8988T (cell line): Measurements from ENCODE around the gene FAM151A.

Experiments
- DNase-seq: peaks from one replicate; pipeline ENCODE4 v3.0.0; 2011

FAM151A gene

DNA sequence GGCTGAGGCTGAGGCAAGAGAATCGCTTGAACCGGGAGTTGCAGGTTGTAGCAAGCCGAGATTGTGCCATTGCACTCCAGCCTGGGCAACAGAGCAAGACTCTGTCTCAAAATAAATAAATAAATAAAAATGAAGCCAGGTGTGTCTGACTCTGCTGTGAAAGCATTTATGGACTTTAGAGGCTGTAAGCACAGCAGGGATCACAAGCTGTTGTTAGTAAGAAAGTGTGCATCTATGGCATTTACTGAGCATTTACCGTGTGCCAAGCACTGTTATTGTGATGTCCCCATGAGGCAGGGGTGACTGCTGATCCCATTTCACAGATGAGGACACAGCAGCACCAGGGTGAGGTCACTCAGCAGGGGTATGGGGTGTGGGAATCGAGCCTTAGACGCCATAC, 20.1 kb downstream of the FAM151A start:
- DNase-seq: no peak

DNA sequence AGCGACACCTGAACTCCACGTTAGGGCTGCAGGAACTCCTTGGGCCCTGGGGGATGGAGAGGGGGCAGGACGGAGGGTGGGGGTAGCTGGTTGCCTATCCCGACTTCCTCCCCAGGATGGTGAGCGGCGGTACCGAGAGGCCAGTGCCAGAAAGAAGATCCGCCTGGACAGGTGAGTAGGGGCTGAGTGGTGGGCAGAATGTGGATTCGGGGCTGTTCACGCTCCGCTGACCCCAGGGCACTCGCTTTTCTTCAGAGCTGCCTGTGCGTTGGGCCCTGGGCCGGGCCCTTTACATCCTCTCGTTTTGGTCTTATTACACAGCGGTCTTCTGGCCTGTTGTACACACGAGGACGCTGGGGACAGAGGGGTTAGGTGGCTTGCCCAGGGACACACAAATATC, 20.8 kb downstream of the FAM151A start:
- no peak for DNase-seq

DNA sequence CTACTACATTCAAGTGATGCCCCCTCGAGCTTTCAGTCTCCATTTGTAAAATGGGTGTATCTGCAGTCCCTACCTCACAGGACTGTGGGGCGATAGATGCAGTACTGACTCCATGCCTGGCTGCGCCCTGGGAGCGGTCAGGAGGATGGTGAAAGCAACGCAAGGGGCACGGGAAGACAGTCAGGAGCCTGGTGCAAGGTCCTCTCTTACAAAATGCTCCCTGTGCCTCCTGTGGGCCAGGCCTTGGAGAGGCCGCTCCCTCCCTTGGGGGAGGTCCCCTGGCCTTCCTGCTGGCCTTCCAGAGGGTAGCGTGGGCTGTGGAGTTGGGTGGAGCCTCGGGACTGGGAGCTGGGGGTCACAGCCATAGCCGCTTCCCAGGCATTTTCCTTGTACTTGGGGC, 21.6 kb downstream of the FAM151A start:
- DNase-seq: no peak

DNA sequence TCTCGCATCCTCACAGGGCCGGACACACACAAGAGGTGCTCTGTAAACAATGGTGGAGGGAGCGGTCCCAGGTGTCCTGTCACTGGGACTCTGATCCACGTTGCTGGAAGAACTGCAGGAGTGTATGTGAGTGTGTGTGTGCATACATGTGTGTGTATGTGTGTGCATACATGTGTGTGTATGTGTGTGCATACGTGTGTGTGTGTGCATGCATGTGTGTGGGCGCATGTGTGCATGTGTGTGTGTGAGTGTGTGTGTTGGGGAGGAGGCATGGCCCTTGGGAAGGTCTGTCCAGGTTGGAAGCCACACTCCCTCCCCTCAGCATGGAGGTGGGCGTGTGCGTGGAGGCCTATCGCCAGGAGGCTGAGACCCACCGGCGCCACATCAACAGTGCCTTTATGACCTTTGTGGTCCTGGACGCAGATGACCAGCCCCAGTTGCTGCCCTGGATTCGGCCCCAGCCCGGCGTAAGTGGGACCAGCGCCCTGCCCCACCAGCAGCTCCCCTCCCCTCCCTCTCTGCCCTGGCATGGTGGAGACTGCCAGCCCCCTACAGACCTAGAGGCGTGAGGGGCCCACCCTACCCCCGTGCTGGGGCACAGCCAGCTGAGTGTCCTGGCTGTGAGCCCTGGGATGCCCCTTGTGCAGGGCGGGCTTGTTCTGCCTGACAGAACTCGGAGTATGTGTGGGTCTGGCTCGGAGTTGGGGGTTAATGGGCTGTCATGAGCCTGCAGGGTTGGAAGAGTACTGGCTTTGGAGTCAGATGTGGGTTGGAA, 22.2 kb downstream of the FAM151A start:
- no peak for DNase-seq

DNA sequence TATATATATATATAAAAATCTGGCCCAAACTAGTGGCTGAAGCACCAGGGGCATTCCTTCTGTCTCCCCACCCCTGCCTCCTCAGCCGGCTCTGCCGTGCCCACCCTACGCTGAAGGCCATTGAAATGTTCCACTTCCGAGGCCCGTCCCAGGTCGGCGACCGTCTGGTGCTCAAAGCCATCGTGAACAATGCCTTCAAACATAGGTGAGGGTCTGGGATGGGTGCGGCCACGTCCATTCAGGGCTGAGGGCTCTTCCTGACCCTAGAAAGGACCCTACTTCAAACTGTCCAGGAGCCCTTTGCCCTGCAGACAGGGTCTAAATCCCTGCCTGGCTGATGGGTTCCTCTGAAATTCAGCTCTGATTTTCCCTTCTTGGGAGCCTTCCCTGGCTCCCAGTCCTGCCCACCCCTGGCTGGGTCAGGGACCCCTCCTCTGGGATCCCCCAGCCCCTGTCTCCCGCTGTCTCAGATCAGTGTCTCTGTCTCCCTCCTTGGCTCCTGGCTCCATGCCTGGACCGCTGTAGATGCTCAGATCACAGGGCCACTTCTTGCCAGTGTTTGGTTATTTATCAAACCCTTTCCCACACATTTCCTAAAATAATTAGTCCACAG, 24.0 kb downstream of the FAM151A start:
- DNase-seq: no peak

DNA sequence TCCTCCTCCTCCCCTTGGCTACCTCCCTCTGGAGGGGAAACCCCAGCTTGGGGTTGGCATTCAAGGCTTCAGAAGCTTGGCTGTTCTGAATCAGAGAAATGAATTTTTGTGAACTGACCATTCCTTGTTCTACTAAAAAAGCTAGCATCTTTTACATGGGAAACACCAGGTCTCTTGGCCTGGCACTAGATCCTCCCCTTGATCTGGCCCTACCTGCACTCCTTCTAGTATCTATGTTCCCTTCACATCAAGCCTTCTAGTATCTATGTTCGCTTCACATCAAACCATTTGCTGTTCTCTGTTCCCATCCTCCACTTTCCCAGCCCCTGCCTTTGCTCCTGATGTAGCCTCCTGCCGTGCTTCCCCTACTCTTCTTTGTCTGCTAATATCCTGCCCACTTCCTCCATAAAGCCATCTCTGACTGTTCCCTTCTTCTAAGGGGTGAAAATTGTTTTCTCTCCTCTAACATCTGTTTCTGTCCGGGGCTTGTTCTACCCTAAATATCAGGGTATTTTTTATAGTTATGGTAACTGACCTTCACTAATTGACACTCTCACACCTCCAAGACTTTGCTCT, 25.8 kb downstream of the FAM151A start:
- DNase-seq: no peak

DNA sequence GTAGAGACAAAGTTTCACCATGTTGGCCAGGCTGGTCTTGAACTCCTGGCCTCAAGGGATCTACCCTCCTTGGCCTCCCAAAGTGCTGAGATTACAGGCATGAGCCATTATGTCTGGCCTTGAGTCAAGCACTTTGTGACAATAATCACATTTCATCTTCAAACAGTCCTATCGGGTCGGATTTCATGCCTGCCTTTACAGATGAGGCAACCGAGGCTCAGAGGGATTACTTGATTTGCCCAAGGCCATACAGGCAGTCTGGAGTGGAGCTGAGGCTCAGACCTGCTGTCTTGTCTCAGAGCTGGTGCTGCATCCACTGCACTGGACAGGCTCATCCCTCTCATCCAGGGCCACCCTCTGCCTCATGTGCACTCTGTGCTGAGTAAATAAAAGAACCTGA, 26.6 kb downstream of the FAM151A start:
- no peak for DNase-seq

DNA sequence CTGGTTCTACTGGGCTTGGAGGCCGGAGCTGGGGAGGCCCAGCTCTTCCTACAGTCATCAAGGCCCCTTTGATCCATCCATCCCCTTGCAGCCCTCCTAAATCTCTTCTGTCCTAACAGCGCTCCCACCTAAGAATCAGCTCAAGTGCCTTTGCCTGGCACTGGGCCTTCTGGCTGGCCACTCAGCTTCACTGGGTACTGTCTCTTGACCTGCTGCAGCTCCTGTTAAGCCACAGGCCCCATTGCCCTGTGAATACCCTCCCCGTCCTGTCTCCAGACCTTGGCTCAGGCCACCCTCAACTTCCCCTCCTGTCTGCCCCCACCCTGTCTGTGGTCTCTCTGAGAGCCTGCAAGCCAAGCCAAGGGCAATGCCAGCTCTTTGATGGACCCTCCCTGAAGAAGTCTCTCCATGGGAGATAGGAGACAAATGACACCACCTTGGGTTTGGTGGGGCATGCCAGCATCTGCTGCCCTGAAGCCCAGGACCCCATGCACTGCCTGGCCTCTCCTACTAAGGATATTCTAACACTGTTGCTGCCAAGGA, 27.3 kb downstream of the FAM151A start:
- no peak for DNase-seq

DNA sequence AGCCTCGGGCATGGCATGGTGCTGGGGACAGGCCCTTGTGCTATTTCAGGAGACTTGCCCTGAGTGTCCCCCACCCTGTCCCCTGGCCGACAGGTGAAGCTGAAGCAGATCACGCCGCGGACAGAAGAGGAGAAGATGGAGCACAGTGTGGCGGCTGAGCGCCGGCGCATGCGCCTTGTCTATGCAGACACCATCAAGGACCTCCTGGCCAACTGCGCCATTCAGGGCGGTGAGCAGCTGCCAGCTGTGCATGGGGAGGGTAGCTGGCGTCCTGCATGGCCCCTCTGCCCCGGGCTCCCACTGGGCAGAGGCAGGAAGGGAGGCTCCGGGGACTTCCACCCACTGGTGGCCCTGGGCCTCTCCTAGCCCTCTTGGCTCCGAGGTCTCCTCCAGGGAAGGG, 28.9 kb downstream of the FAM151A start:
- DNase-seq: no peak

DNA sequence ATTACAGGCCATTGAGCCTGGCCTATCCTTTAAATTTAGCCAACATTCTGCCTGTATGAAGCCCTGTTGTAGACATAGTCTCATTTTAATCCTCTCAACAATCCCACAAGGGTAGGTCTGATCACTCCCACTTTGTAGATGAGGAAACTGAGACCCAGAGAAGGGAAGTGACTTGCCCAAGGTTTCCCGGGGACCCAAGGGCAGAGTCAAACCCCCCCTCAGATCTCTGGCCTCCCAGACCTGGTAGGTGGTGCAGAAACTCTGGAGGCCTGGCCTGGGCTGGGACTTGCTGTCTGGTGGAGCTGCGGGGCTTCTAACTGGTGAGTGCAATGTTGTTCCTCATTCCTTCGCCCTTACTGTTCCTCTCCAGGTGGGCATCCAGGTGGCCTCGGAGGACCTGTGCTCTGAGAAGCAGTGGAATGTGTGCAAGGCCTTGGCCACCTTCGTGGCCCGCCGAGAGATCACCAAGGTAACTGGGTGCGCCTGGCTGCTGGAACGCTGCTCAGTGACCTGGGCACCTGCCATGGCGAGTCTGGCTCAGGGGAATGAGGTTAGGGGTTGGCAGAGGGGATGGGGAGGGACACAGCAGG, 29.7 kb downstream of the FAM151A start:
- no peak for DNase-seq

DNA sequence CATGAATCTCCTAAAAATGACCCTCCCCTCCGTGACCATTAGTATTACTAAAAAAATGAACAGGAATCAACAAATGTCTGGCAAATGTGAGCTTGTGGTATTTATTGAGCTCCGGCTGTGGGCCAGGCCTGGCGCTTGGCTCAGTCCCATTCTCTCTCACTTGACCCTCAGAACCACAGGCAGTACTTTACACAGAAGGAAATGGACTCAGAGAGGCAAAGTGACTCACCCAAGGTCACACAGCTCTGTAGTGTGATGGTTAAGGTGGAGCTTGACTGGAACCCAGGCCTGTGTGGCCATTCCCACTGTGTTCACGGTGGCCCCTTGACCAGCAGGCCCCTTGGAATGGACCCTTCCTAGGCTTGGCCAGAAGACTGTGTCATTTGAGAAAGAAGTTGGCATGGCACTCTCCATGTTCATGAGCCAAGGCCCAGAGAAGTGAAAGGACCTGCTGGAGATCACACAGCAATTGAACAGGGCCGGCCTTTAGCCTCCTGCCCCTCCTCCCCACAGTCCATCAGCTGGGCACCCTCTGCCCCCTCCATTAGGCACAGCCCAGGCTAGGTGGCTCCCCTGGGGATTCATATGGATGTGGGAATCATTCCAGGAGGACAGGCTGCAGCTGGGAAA, 32.1 kb downstream of the FAM151A start:
- DNase-seq: no peak

DNA sequence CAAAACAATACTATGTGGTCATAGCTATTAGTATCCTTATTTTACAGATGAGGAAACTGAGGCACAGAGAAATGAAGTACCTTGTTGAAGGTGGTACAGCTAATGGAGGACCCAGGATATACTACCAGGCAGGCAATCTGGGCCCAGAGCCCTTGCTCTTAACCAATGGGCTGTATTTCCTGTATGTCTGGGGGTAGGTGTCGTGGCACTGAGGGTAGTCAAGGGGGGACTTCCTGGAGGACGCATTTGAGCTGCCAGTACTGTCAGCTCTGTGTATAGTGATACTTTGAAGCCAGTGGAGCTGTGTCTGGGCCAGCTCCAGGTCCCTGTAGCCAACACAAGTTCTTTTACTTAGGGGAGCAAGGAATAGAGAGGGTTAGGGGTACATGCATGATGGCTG, 34.9 kb downstream of the FAM151A start:
- DNase-seq: no peak

DNA sequence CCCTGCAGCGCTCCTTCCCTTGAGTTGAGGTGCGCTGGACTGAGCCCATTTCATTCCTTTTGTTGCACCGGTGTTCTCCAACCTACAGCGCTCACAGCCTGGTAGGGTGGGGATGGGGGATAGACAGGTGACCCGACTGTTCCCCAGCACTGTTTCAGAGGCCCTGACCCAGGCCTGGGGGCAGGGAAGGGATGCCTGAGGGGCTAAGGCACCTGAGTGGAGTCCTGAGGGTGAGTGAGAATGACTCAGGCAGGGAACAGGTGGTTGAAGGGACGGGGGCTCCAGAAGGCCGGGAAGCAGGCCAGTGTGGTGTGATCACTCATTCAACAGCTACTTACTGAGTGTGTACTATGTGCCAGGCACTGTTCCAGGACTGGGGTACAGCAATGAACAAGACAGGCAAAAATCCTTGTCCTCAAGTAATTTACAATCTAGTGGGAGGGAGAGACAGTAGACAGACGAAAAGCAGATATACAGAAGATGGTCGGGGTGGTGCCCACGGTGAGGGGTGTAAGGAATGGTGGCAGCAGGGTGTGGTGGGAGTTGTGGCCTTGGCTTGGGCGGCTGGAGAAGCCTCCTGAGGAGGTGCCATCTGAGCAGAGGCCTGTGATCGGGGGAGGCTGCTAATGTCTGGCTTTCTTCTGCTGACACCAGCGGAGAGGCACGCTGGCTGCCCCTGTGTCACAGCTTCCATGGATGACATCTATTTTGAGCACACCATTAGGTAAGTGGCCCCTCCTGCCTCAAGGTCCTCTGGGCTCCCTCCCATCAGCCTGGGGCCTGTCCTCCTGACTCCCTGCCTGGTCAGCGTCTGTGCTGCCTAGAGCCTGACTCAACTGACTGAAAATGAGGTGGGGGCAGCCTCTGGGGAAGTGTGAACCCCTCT, 37.9 kb downstream of the FAM151A start:
- DNase-seq: no peak

DNA sequence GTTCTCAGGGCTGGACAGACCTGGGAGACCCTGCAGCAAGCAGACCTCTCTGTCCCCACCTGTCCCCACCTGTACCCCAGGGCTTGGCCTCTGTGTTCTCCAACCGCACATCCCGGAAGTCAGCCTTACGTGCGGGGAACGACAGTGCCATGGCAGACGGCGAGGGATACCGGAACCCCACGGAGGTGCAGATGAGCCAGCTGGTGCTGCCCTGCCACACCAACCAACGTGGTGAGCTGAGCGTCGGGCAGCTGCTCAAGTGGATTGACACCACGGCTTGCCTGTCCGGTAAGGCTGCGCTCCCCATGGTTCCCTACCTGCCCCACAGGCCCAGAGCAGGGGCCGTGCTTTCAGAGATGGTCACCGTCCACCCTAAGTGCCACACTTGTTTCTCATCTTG, 38.8 kb downstream of the FAM151A start:
- DNase-seq: no peak

DNA sequence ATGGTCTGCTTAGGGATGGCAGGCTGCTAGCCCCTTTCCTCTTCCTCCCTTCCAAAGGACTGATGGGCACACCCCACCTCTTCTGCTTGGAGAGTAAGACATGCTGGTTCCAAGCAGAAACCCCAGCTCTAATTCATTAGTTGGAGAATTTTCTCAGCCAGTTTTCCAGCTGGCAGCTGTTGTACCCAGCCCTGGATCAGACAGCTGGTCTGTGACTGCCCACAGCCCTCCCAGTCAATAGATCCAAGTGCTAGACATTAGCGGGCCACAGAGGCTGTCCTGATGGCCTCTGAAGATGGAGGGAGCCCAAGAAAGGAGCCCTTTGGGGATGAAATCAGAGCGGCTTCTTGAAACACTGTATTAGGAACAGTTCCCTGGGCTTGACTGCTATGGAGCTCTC, 39.5 kb downstream of the FAM151A start:
- no peak for DNase-seq

DNA sequence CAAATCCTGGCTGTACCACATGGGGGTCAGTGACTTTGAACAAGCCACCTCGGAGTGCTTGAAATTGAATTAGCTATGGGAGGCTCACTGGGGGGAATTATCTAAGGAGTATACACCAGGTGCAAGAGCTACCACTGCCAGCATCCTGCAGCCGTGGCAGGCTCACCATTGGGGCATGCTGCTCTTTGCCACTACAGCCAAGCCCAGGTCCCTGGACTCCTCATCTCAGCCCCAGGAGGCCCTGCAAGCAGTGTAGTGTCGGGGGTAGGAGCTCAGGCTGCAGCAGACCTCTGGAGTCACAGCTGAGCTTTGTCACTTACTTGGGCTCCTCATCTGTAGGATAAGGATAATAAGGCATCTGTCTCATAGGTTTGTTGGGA, 40.0 kb downstream of the FAM151A start:
- no peak for DNase-seq

DNA sequence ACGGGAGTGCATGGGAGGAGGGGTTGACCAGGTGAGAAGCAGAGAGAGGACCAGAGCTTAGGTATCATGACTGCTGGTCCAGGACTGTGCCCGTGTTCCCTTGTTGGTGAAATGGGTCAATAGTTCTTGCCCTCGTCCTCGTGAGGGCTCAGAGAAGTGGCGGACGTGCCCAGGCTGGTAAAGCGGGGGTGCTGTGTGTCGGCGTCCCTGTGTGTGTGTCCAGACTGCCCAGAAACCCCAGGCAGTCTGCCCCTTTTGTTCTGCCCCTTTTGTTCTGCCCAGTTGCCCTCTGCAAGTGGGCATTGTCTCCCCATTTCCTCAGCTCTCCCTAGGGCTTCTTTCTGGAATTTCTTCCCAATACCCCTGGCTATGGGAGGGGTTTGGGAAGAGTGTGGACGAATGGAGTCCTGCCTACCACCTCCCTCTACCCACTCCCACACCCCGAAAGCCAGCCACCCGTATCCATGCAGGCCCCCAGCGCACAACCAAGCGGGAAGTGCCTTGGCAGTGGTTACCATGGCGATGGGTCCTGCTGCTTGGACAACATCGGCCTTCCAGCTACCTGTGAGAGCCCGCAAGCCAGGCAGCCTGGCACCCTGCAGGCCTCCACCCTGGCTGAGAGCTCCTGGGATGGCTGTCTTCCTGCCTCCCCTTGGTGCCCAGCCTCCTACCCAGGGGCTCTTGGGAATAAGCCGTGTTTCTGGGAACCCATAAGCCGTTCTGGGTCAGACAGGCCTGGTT, 40.6 kb downstream of the FAM151A start:
- no peak for DNase-seq

DNA sequence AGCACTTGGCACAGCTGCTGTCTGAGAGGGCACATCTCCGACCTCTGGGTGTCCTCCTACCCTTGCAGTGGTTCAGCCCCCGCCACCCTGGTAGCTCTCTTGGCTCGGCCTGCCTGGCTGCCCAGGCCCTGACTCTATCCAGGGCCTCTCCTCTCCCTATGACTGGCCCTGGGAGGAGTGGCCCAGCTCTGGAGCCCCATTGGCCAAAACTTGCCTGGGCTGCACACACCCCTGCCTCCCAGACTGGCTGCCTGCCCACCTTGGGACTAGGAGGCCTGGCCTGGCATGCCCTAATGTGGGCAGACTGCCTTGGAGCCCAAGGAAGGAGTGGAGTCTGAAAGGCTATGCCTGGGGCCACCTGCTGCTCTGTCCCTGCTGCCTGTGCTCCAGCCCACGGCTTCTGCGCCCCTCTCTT, 41.7 kb downstream of the FAM151A start:
- DNase-seq: no peak

DNA sequence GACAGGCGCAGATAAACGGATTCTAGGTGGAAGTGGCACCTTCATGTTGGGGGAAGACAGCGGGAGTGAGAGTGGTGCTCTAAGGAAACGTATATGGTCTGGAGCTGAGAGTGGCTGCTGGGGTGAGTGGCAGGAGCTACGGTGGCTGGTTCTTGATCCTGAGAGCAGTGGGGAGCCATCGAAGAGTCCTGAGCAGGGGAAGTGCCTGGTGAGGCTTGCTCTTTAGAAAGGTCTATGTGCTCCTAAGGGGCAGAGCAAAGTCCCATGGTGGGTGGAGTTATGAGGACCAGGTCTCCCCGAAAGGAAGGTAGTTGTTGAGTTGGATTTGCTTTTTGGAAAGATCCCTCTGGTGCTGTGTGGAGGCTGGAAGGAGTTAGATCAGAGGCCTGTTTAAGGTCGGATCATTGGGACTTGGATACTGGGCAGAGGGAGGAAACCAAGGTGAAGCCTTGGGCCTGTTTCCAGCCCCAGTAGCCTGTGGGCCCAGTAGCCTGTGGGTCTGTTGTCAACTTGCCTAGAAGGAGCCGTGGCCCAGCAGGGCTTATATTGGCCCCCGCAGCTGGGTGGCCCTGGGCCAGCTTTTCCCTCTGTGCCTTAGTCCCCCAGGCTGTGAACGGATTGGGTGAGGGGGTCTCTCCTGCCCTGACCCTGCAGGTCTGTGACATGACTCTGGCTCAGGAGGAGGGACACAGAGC, 42.3 kb downstream of the FAM151A start:
- DNase-seq: no peak

DNA sequence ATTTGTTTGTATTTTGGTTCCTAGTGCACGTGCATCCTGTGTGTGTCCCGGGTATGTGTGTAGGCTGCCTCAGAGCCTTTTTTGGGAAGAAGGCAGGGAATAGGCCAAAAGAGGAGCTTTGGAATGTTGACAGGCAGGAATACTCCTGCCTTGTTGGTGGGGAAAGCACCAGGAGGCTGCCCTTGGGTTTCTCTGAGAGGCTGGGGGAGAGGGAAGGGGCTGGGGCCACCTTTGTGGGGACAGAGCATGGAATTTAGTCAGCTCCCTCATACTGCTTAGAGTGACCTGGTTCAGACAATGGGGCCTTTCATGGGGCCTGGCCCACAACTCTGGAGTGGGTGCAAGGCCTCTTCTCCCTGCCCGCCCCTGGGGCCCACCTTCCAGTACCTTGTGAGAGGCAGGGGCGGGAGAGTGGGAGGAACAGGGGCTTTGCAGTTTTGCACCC, 44.0 kb downstream of the FAM151A start:
- DNase-seq: no peak

DNA sequence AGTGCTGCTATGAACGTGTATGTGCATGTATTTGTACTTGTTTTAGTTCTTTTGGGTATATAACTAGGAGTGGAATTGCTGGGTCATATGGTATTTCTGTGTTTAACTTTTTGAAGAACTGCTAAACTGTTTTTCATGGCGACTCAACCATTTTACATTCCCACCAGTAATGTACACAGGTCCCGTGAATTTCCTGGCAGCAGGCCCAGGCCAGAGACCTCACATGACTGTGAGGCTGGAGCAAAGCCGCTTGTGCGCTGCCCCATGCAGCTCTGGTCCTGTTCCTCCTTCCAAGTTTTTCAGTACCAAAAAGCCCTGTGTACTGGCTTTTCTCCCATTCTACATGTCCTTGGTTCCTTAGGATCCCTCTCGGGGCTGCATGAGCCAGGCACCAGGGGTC, 45.7 kb downstream of the FAM151A start:
- no peak for DNase-seq
